Epithelial cell of proximal tubule (primary cell): Measurements from ENCODE around the gene GNMT. TPM values are rescaled to one million over a fixed set of nuclear protein-coding genes. Genes with fewer than 3 reads are reported as not detected.
A peak's percentile ranks its signal among the peaks of the same experiment; 100 is the strongest.

Source experiments
- DNase-seq: peaks from one replicate; pipeline ENCODE4 v3.0.0-alpha.2; 2011; ENCODE audit warnings: low read depth
- H3K4me3 ChIP-seq: 2 replicates; pipeline ENCODE4 v1.5.1; 2011; ENCODE audit warnings: low read depth, mild to moderate bottlenecking, low read length
- total RNA-seq: library from RNA; depleted of rRNA; stranded (reverse); fragments of >200 nt; gene quantifications from 2 replicates; pipeline ENCODE4 v1.2.3, GENCODE V29; 2015
- TF ChIP-seq, protein P1 (sequence below): conservative IDR thresholded peaks from 2 replicates; pipeline ENCODE4 v1.5.1; 2012; ENCODE audit warnings: low read depth, mild to moderate bottlenecking, low read length

GNMT gene
- total RNA-seq, 1 donor from 2014 or later, result not detected

DNA sequence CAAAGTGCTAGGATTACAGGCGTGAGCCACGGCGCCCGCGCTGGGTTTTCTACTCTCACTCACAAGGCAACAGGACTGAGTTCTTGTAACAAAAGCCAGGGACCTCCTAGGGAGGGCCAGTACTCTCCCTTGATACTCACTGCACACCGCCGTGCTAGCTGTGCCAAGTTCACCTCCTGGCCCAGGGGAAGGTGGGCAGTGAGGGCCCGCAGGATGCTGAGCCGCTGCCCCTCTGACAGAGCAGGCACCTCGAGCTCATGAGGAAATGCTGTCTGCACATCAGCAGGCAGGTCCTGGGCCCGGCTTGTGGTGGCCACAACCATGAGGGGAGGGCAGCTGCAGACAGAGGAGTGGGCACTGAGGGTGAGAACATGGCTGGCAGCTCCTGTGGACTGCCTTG is 6.7 kb downstream of the GNMT start:
- H3K4me3 ChIP-seq, result no peak overlapping the region
- DNase-seq, result no peak
- TF ChIP-seq, protein P1, sequence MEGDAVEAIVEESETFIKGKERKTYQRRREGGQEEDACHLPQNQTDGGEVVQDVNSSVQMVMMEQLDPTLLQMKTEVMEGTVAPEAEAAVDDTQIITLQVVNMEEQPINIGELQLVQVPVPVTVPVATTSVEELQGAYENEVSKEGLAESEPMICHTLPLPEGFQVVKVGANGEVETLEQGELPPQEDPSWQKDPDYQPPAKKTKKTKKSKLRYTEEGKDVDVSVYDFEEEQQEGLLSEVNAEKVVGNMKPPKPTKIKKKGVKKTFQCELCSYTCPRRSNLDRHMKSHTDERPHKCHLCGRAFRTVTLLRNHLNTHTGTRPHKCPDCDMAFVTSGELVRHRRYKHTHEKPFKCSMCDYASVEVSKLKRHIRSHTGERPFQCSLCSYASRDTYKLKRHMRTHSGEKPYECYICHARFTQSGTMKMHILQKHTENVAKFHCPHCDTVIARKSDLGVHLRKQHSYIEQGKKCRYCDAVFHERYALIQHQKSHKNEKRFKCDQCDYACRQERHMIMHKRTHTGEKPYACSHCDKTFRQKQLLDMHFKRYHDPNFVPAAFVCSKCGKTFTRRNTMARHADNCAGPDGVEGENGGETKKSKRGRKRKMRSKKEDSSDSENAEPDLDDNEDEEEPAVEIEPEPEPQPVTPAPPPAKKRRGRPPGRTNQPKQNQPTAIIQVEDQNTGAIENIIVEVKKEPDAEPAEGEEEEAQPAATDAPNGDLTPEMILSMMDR, result no peak

DNA sequence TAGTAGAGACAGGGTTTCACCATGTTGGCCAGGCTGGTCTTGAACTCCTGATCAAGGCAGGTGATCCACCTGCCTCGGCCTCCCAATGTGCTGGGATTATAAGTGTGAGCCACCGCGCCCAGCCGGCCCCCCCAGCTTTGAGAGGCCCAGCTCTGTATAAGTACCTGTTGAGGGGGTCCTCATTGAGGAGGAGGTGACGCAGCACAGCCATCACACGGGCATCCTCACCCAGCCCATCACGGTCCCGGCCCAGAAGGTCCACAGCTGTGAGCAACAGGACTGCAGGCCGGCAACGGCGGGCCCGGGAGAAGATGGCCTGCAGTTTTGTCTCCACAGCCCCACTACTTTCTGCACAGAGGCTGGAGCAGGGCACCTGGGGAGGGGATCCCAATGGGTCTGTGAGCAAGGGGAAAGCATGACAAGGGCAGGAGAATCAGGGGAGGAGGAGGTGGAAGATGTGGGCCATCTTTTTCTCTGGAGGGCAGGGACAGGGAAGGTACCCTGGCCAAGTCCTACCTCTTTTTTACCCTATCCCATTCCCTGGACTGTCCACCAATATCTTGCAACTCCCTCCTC is 7.7 kb downstream of the GNMT start:
- DNase-seq, result no peak
- TF ChIP-seq, protein P1, result no peak
- H3K4me3 ChIP-seq, result no peak overlapping the region

DNA sequence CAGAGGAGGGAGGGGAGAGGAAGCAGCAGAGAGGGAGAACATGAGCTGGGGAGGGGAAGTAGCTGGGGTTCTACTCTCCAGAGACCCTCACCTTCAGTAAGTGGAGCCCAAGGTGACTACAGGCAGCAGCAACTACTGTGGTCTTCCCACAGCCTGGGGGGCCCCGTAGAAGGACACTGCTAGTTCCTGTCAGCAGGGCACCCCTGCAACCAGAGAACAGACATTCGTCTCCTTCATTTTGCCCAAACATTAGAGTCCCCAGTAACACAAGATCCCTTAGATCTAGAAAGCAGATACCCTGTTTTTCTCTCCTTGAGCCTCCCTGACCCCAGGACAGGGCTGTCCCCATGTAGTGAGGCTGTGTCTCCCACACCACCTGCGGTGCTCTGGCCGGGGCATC is 8.2 kb downstream of the GNMT start:
- H3K4me3 ChIP-seq, result no peak overlapping the region
- TF ChIP-seq, protein P1, result no peak
- no peak for DNase-seq

DNA sequence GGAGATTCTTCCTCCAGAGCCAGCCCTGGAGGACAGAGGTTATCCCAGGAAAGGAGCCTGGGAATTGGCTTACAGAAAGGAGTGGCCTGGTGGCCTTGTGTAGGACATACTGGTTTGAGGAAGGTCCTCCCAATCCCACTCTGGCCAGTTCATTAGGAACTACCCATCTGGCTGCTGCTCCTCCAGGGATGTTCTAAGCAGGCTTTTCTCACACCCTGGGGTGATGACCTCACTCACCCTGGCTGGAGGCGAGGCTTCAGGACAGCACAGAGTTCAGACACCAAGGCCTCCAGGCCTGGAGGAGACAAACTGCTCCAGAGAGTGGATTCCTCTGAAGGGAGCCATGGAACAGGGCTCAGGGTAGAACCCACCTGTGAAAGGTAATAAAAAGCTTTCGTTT is 8.9 kb downstream of the GNMT start:
- H3K4me3 ChIP-seq, result no peak overlapping the region
- DNase-seq, result no peak
- TF ChIP-seq, protein P1, result no peak

DNA sequence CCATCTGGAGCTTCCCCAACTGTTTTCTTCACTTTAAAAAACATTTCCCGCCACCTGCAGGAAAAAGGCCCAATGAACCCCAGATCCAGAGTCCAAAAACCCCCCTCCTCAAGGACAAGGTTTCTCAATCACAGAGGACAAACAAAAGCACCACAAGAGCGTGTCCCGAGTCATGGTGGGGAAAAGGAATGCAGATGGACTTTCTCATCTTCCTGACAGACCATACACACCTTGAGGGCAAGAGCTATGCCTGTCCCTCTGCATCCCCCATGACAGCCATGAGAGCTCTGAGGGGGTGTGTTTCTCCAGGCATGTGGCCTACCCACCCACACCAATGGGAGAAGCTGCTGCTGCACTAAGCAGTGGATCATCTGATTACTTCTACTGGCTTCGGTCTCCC is 9.4 kb downstream of the GNMT start:
- TF ChIP-seq, protein P1, result no peak
- no peak for DNase-seq
- H3K4me3 ChIP-seq, result no peak overlapping the region

DNA sequence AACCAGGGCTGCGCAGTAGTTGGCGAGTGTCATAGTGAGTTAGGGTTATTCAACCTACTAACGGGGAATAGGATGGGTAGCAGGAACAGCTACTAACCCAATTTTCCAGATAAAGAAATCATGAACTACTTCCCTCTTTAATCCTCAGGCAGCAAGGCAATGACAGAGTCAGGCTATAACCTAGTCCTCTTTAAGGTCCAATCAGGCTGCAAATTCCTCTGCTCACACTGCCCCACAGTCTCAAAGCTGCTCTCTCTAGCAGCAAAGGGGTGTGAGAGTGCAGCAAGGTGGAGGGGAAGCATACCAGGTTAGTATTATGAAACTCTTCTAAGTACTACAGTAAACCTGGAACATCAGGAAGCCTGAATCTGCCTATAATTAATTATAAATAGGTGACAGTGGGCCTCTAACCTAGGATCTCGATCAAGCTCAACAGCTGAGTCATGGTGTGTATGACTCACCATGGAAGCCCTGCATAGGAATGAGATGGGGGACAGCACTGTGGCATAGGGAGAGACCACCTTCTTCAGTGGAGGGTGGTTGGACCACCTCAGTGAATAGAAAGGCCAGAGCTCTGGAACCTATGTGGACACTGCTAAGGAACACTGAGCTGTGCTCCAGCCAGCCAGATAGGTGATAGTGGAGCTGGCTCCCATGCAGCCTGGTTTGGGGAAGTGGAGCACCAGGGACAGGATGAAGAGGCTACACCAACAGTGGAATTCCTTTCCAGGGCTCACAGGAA is 10.5 kb downstream of the GNMT start:
- peak; percentile 25 for DNase-seq
- TF ChIP-seq, protein P1, result no peak
- H3K4me3 ChIP-seq, result no peak overlapping the region
